ENCODE results near the gene SALL4.
"Not testable (repeated sequence)": the region's sequence is repeated elsewhere in the genome, so short reads cannot be mapped to it uniquely, and the experiment has no call there.

SALL4 gene

GRCh38 chr20:51766994-51767866 lies 35.1 kb downstream of the SALL4 start:
- peak in 42 of 51 donors; percentile 12 to 83 (median 58) for DNase-seq

- not testable (repeated sequence) for DNase-seq
Observed at GRCh38 chr20:51765381-51765780, 36.9 kb downstream of the SALL4 start.

DNA sequence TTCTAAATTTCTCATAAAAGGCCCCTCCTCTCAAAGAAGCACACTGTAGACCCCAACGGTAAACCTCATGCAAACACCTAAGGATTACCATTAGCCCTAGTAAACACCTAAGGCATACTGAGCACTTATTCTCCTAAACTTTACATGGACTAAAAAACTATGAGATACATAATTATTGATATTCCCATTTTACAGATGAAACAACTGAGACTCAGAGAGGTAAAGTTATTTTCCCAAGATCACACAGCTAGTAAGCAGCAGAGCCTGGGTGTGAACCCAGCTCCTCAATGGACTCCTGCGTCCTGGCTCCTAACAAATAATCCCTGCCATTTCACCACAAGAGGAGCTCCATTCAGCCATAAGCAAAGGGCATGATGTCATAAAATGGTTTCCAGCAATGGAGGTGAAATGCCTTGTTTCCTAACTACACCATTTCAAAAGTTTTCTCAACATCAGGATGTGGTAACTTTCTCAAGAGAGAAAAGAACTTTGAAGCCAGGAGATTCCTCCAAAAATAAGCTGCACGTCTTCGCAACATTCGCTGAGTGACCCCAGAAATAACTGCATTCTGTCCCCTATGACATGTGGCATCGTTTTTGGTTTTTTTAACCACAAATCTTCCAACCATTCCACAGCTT lies 38.2 kb downstream of the SALL4 start:
- no peak for DNase-seq

DNA sequence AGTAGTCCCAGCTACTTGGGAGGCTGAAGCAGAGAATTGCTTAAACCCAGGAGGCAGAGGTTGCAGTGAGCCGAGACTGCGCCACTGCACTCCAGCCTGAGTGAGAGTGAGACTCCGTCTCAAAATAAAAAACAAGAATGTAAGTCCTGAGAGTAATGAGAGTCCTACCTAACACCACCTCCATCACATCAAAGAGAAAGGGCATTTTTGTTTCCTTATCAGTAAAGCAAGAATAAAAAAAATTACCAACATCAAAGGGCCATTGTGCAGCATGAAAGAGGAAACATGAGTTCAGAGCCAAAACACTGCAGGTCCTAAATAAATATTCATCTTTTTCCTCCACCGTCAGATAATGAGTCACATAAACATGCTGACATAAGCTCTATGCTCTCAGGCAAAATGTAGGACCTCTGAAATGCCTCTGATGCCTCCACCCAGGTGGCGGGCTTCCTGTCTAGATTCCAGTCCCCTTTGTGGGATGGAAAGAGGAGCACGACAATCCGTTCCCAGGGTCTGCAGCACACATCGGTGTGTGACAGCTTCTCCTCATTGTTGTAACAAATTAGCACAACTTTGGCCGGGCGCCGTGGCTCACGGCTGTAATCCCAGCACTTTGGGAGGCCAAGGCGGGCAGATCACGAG lies 41.3 kb downstream of the SALL4 start:
- DNase-seq = no peak

DNA sequence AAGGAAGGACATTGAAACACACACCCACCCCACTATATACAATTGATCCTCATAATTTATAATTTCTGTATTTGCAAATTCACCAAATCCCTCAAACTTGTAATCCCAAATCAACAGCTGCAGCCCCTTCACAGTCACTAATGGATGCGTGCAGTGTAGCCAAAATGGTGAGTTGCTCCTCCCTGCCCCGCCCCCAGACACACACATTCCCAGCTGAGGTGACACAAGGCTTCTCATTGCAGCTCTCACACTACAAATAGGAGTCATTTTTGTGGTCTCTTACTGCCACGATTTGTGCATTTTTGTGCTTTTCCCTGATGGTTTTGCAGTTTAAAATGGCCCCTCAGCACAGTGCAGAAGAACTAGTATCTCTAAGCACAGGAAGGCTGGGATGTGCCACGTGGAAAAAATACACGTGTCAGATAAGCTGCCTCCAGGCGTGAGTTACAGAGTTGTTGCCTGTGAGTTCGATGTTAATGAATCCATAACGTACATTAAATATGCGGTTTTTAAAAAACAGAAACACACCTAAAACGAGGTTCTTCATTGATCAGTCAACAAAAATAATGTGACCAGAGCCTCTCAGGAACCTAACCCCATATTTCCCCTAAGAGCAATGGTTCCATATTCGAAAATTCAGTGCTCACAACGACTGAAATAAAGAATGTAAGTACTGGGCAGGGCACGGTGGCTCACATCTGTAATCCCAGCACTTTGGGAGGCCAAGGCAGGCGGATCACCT lies 42.4 kb downstream of the SALL4 start:
- DNase-seq = peak in 1 of 51 donors; percentile 17

- peak in 43 of 51 donors; percentile 18 to 82 (median 57) for DNase-seq
Observed at GRCh38 chr20:51758978-51759544, 43.3 kb downstream of the SALL4 start.

DNA sequence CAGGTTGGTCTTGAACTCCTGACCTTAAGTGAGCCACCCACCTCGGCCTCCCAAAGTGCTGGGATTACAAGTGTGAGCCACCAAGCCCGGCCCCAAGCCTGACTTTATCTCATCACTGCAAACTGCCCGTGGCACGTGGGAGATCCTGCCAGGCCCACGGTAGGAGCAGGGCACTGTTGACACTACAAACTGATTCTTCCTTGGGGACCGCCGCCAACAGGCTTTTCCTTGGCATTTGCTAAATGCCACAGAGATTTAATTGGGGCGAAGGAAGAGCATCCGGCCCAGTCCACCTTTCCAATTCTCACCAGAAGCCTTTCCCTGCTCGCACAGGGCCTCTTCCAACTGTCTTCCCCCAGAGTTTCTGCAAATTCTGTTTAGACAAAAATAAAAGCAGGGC lies 45.1 kb downstream of the SALL4 start:
- DNase-seq = peak in 3 of 51 donors; percentile 7 to 15 (median 12)

DNA sequence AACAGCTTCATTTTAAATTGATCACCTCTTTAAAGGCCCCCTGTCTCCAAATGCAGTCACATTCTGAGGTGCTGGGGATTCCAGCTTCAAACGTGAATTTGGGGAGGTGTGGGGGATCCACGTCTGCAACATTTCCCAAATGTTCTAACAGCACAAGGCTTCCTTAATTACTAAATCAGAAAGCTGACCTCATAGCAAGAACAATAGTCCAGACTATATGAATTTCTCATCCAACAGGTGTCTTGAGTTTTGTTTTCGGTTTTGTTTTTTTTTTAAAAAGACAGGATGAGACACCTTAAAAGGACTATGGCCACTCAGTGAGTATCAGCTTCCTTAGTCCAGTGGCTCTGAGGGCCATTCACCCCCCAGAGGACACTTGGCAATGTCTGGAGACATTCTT lies 45.7 kb downstream of the SALL4 start:
- no peak for DNase-seq

DNA sequence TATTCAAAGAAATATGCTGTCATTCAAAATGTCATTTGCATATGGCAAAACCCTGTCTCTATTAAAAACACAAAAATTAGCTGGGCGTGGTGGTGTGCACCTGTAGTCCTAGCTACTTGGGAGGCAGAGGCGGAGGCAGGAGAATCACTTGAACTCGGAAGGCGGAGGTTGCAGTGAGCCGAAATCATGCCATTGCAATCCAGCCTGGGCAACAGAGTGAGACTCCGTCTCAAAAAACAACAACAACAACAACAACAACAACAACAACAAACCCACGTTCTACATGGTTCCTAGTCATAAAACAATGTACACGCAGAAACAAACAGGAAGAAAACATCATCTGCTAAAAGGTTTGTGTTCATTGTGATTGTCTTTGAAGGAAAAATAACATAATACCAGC lies 49.1 kb downstream of the SALL4 start:
- not testable (repeated sequence) for DNase-seq

GRCh38 chr20:51752343-51752951 lies 49.9 kb downstream of the SALL4 start:
- no peak for DNase-seq

DNA sequence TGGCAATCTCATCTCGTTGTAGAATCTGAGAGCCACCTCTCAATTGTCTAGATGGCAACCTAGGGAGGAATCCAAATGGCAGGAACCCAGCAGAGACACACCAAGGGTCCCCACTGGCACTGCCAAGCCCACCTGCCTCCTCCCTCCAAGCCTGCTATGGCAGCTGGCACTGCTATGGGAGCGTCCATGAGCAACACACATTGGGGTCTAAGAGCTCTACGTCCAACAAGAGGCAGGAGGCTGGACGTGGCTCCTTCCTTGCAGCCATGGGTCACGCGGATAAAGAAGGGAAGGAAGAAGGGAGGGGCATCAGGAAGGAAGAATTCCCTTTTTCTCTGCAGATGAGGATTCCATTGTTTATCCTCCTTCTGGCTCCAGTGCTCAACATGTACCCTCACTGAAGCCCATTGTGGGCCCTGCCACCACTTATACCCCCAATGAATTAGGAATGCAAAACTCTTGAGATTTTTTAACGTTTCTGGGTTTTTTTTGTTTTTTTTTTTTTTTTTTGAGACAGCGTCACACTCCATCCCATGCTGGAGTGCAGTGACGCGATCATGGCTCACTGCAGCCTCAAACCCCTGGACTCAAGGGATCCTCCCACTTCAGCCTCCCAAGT lies 51.4 kb downstream of the SALL4 start:
- DNase-seq = no peak

GRCh38 chr20:51750037-51750769 lies 52.1 kb downstream of the SALL4 start:
- peak in 41 of 51 donors; percentile 11 to 82 (median 48) for DNase-seq

- no peak for DNase-seq
Observed at GRCh38 chr20:51749674-51750036, 52.7 kb downstream of the SALL4 start.

- no peak for DNase-seq
Observed at GRCh38 chr20:51747182-51747911, 55.0 kb downstream of the SALL4 start.

- no peak for DNase-seq
Observed at GRCh38 chr20:51745804-51746203, 56.5 kb downstream of the SALL4 start.

DNA sequence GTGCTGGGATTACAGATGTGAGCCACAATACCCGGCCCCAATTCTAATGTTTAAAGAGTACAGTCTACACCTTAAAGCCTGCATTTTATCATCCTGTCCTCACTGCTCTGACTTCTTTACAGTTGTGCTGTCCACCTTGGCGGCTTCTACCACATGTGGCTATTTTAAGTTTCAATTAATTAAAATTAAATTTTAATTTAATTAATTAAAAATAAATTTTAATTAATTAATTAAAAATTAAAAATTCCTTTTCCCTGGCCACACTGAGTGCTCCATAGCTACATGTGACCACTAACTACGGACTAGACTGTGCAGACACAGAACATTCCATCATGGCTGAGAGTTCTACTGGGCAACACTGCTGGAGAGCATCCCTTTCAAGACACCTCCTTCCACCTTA lies 61.5 kb downstream of the SALL4 start:
- DNase-seq = no peak

DNA sequence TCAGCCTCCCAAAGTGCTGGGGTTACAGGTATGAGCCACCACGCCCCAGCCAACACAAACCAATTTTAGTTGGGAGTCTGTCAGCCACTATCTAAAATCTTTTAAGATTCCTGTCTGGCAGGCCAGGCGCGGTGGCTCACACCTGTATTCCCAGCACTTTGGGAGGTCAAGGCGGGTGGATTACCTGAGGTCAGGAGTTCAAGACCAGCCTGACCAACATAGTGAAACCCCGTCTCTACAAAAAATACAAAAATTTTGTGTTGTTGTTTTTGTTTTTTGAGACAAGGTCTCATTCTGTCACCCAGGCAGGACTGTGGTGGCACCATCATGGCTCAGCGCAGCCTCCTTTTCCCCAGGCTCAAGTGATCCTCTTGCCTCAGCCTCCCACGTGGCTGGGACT lies 62.0 kb downstream of the SALL4 start:
- not testable (repeated sequence) for DNase-seq

DNA sequence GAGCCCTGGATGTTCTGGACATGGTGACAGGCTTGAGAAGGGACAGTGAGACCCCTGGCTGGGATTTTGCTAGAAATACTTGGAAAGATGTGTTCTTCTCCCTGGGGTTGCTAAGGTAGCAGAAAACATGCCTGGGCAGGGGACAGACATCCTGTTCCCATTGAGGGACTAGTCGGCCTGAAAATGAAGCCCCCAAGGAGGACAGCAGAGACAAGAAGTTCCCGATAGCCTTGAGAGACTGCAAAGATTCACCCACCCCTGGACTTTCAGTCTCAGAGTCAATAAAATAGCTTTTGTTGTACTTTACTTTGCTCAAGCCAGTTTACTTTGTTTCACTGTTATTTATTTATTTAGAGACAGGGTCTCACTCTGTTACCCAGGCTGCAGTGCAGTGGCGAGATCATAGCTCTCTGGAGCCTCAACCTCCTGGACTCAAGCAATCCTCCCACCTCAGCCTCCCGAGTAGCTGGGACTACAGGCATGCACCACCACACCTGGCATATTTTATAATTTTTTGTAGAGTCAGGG lies 62.5 kb downstream of the SALL4 start:
- DNase-seq = peak in 17 of 51 donors; percentile 11 to 56 (median 24)

All from hypothalamus (tissue), 51 donors.